Measurements from ENCODE around the gene DTHD1.

Gene DTHD1

GRCh38 chr4:36281384-36282106, at the start of gene DTHD1:
DTHD1 (plus strand) TSS chr4:36281616; CDS start chr4:36281759, 143 bp downstream.
- no peak for DNase-seq

DNA sequence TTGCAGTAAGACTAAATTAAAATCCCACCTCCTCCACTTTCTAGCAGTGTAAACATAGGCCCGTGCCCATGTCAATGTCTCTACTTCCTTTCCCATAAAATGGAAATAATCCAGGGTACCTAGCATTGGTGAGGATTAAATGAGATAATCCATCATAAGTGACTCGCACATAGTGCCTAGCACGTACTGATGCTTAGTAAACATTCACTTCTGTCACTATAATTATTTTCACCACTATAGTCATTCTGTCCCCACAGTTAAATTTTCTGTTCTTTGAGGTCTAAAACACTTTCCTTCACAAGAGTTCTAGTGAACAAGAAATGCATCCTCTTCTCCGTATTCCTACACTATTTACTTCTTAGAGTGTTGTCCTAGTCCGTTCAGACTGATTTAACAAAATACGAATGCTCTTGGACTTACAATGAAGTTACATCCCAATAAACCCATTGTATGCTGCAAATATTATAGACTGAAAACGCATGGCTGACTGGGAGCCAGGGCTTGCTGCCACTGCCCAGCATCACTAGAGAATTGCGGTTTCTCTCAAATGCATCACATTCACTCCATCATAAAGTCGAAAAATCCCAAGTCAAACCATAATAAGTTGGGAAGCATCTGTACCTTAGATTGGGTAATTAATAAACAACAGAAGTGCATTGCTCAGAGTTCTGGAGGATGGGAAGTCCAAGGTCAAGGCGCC, 47.7 kb upstream of the DTHD1 start:
- no peak for DNase-seq

DNA sequence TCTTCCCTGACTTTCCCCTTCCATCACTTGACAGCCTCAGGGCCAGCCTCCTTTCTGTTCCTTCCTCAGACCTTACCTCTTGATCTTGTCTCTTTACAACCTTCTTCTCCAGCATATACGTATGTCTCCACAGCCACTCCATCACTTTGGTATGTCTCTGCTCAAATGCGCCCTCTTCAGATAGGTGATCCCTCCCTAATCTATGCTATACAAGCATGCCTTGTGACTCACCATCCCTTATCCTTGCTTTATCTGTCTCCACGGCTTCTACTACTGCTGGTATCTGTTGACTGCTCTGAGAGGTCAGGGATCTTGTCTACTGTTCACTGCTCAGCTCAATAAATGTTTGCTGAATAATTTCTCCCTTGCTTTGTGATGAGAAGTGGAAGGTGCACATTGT, 46.1 kb upstream of the DTHD1 start:
- DNase-seq = no peak

GRCh38 chr4:36236159-36236558, 45.3 kb upstream of the DTHD1 start:
- no peak for DNase-seq

GRCh38 chr4:36237366-36238313, 43.8 kb upstream of the DTHD1 start:
- no peak for DNase-seq

- DNase-seq = no peak
These were observed 39.6 kb upstream of the DTHD1 start for GRCh38 chr4:36241771-36242170.

DNA sequence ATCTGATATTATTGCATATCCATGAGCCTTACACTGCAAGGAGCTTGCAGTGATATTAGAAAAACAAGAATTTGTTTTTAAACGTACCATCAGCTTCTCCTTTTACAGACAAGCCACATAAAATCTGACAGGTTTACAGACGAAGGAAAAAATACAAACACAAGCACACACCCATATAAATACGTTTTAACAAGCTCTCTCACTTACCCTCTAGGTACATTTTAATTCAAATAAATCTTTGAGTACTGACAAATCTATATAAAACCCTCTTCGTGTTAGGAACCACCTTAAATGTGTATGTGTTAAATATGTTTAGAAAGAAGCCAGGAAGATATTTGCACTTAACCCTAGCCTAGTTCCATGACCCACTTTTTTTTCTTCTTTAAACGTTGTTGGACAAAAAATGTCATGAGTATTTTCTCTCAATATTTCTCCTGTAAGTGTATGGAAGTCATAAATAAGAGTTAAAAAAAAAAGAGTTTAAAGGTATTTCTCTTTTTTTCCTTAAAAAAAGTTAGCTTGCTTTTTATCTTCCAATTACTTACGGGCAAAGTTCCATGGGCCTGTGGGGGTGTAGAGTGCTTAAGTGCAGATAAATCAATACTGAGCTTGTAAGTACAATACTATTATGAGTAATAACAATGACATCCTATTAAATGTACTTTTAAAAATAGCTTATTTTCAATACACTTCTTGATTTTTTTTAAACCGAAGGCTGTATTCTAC, 38.6 kb upstream of the DTHD1 start:
- DNase-seq = no peak

GRCh38 chr4:36243355-36244256, 37.8 kb upstream of the DTHD1 start:
- peak; percentile 53 for DNase-seq

DNA sequence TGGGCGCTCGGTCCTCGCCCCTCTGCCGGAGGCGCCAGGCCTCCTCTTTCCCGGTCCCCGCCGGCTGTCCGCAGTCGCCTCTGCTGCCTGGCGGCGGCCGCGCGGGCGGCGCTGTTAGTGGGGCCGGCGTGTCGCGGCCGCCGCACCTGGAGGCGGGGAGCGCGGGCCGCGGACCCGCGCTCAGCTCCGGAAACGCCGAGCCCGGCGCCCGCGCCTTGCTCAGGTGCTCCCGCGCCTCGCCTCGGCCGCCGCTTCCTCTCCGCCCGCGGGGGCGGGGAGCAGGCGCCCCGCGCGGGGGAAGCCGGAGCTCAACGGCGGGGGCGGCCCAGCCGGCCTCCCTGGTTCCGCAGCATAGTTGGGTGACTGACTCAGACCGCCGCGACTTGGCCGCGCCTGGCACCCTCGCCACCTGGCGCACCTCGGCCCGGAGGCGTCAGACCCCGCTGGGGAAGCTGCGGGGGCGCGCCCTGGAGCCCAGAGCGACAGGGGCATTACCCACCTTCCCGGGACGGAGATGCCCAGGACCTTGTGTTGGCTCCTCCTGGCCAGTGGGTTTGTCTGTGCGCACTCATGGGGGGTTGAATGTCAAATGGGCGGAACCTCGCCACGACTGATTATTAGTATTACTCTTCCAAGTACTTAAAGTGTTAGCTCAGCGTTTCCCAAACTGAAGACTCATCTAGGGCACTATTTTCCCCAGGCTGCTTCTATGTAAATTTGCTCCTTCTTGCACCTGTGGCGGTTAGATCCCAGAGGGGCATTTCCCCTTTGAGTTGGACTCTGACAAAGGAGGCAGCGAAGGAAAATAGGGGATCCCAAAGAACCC, 36.9 kb upstream of the DTHD1 start, which contains the start of gene ARAP2:
Gene ARAP2 (minus strand): TSS at position 258 of the 826 bp plus-strand sequence. CDS start 15,028 bp downstream, outside the sequence.
- DNase-seq = peak; percentile 73

DNA sequence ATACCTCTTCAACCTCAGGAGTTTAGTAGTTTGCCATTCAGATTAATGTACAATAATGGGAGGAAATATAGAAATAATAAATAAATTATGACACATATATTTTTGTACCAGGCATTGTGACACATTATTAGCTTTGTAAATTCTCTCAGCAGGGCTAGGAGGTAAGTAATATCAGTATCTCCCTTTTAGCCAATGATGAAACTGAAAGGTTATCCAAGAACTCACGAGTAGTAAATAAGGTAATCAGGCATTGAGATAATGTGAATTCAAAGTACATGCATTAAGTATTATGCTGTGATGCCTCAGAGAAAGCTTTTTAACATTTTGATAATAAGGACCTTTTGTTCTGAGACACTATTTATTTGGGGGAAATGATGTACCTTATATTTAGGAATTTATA, 31.8 kb upstream of the DTHD1 start:
- DNase-seq = no peak

DNA sequence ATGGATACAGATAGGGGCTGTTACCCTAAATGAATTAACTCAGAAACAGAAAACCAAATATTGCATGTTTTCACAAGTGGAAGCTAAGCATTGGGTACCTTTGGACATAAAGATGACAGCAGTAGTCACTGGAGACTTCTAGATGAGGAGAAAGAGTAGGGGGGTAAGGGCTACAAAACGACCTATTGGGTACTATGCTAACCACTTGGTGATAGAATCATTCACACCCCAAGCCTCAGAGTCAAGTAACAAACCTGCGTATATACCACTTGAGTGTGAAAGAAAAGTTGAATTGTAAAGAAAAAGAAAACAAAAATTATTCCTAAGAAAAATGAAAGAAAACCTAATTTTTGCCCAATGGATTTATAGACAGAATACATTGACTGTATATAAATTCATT, 29.4 kb upstream of the DTHD1 start:
- DNase-seq = no peak

- no peak for DNase-seq
These were observed 27.0 kb upstream of the DTHD1 start for GRCh38 chr4:36254371-36254770.

GRCh38 chr4:36255577-36255976, 25.8 kb upstream of the DTHD1 start:
- DNase-seq = peak; percentile 15

GRCh38 chr4:36256398-36256891, 25.0 kb upstream of the DTHD1 start:
- no peak for DNase-seq

GRCh38 chr4:36260731-36261130, 20.7 kb upstream of the DTHD1 start:
- DNase-seq = no peak

GRCh38 chr4:36264207-36264826, 17.1 kb upstream of the DTHD1 start:
- DNase-seq = no peak

DNA sequence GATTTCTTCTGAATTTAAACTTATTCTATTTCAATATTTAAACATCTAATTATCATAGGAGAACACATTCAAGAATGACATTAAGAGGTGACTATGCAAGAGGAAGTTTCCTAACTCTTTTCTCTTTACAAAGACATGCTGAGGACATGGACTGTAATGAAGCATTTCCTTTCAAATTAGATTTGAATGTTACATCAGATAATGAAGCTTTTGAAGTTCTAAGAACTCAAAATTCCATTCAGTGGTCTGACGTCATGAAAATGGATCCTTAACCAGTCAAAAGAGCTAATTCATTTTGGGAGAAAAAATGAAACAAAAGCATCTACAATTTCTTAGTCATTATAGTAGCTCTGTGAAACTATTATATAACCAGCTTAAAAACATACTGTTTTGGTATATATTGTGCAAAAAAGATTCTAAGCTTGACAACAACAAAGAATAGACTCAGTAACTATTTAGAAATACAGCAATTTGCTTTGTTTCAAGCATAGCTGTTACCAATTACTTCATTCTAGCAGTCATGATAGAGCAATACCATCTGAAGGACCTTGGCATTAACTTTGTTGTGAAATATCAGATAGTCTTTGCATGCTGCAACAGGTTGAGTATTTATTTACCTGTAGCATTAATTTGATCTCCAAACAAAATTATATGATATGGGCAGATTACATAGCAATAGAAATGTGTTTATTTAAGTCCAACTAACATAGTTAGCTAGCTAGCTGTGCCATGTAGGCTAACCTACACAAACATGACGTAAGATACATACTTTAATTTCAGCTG, 13.7 kb upstream of the DTHD1 start:
- no peak for DNase-seq

DNA sequence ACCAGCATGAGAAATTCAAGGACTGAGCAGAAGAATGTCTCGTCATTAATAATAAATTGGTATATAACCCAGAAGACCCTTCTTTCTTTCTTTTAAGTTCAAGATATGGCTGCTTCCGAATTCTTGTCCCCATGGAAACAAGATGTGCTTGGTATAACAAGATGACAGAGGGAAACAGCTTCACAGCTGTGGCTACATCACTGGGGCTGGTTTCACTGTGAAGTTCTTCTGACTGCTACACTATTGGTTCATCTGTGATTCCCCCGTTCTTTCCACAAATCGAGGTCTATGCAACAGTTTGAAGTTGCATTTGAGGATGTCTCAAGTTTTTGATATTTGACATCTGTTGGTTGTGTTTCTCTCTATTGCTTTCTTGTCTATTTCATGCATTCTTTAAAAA, 12.3 kb upstream of the DTHD1 start:
- no peak for DNase-seq
